B cell (primary cell): ENCODE measurements around the gene LRCH3.

Experiments used
- CTCF ChIP-seq: fragments of 200-600 bp; IDR thresholded peaks from one replicate; pipeline ENCODE4 v1.8.0; 2022; ENCODE audit warnings: antibody characterized with exemption, mild to moderate bottlenecking
- EZH2 ChIP-seq: IDR thresholded peaks from 2 replicates; pipeline ENCODE4 v1.6.1; 2012; ENCODE audit warnings: borderline replicate concordance, low read depth, mild to moderate bottlenecking, moderate library complexity, low read length; ENCODE audit not compliant: insufficient read depth, poor library complexity, severe bottlenecking

- TF ChIP-seq CTCF (no peak), EZH2 (no peak)
These were observed 116.1 kb downstream of the LRCH3 start for GRCh38 chr3:197907196-197907595.
